ENCODE measurements around the gene DBP.

- TF ChIP-seq CTCF (IDR thresholded peaks at IDR 0.05; ENCODE audit: insufficient read depth, low read length, poor library complexity, severe bottlenecking) (no peak), EZH2phosphoT487 (conservative IDR thresholded peaks at IDR 0.05; ENCODE audit: low read length) (no peak)
These were observed 9.6 kb upstream of the DBP start for GRCh38 chr19:48646722-48647216.
